GM10266 (cell line): Measurements from ENCODE around the gene CNST.
"Not testable (repeated sequence)": the region's sequence is repeated elsewhere in the genome, so short reads cannot be mapped to it uniquely, and the experiment has no call there.

Experiments
- DNase-seq: peaks from one replicate; pipeline ENCODE4 v3.0.0; 2012; ENCODE audit errors: extremely low spot score
- TF ChIP-seq, protein P1 (sequence below): IDR thresholded peaks from 2 replicates; pipeline ENCODE4 v1.5.1; 2012; ENCODE audit warnings: mild to moderate bottlenecking, low read depth; ENCODE audit not compliant: control insufficient read depth, insufficient read depth; ENCODE audit errors: missing control alignments

CNST gene

DNA sequence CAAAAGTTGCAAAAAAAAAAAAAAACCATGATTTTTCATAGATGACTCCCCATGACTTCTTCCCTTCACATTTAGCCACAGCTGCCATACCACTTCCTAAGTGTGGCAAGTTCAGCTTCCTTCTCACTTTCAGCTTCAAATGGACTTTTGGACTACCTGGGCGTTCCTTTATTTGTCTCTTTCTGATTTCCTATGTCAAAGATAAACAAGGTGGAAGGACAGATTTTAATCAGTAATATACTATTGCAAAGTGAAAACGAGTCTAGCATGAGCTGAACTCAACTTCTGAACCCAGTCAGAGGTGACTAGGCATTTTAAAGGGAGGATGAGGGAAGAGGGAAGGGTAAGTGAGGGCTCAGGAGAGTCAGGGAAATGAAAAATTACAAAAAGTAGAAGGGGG is 143.6 kb downstream of the CNST start:
- DNase-seq: no peak
- TF ChIP-seq, protein P1, sequence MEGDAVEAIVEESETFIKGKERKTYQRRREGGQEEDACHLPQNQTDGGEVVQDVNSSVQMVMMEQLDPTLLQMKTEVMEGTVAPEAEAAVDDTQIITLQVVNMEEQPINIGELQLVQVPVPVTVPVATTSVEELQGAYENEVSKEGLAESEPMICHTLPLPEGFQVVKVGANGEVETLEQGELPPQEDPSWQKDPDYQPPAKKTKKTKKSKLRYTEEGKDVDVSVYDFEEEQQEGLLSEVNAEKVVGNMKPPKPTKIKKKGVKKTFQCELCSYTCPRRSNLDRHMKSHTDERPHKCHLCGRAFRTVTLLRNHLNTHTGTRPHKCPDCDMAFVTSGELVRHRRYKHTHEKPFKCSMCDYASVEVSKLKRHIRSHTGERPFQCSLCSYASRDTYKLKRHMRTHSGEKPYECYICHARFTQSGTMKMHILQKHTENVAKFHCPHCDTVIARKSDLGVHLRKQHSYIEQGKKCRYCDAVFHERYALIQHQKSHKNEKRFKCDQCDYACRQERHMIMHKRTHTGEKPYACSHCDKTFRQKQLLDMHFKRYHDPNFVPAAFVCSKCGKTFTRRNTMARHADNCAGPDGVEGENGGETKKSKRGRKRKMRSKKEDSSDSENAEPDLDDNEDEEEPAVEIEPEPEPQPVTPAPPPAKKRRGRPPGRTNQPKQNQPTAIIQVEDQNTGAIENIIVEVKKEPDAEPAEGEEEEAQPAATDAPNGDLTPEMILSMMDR: no peak

DNA sequence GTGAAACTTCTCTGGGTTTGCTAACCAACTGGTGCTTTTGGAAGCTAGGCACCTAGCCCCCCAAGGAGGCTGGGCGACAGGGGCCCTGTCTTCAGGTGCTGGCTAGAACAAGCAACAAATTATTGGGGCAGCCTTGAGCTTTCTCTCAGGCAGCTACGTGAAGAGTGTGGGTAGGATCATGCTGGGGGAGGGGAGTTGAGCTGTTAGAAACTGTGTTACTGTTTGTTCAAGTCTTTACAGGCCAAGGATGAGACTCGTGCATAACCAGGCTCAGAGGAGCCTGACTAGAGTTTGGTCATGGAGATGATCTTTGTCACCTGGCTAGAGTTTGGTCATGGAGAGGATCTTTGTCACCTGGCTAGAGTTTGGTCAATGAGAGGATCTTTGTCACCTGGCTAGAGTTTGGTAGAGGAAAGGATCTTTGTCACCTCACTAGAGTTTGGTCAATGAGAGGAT is 145.3 kb downstream of the CNST start:
- no peak for DNase-seq
- TF ChIP-seq, protein P1: no peak

DNA sequence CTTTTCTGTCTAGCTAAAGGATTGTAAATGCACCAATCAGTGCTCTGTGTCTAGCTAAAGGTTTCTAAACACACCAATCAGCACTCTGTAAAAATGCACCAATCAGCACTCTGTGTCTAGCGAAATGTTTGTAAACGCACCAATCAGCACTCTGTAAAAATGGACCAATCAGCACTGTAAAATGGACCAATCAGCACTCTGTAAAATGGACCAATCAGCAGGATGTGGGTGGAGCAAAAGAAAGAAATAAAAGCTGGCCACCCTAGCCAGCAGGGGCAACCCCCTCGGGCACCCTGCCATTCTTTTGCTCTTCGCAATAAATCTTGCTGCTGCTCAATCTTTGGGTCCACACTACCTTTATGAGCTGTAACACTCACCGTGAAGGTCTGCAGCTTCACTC is 146.2 kb downstream of the CNST start:
- DNase-seq: not testable (repeated sequence)
